ENCODE measurements around the gene SORT1.
A peak's percentile ranks its signal among the peaks of the same experiment; 100 is the strongest.
"Not testable (repeated sequence)": the region's sequence is repeated elsewhere in the genome, so short reads cannot be mapped to it uniquely, and the experiment has no call there.

The SORT1 gene

GRCh38 chr1:109335091-109335490 is 62.6 kb downstream of the SORT1 start:
- no peak for DNase-seq

DNA sequence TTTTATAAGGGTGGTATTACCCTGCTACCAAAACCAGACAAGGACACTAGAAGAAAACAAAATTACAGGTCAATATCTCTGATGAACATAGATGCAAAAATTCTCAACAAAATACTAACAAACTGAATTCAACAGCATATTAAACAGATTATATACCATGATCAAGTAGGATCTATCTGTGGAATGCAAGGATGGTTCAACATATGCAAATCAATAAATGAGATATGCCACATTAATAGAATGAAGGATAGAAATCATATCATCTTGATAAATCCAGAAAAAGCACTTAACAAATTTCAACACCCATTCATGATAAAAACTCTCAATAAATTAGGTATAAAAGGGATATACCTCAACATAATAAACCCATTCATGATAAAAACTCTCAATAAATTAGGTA is 66.6 kb downstream of the SORT1 start:
- no peak for DNase-seq

DNA sequence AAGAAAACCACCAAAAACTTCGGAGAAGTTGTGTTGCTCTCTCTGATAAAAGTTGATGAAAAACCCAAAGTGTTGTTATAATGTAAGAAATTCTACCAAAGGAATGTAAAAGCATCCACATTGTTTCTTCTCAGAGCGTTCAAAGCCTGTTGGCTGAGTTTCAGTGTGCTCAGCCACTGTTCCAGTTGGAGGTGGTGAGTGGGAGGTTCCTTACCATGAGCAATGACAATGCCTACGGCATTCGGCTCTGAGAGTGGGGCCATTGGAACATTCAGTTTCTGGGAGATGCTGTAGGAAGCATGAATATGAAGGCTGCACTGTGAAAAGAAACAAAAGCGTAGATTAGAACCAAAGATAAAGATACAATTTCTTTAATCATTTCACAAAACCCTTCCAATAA is 70.4 kb downstream of the SORT1 start:
- no peak for DNase-seq

DNA sequence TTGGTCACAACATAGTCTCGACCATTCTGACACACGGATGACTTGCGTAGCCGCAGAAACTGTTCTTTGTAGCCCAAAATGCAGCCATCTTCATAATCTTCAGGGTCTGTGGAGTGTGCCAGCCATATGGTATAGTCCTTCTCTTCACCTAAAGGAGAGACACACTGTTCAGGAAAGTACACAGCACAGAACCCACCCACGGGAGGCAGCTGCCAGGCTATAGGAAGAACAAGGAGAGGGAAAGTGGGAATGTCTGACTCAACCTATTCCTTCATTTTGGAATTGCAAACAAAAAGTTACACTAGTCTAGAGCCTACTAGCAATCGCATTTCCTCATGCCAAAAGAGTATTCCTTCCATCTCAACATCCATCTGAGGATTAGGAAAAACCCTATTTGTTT is 74.7 kb downstream of the SORT1 start:
- DNase-seq = no peak

DNA sequence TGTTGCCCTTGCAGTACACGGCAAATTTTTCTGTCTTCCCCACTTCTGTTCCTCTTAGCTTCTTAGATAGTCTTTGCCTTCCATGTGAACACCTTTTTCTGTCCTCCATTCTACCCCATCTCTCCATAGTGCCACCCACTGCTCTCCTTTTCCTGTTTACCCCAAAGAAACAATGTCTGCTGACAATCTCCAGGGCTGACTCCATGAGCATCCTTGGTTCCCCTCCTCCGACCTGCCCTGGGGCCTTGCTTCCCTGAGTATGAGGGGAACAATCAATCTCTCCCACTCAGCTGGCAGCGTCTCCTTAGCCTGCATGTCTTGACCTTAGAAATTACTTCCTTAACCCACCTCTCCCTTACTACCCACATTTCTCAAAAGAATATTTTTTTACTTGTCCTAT is 78.6 kb downstream of the SORT1 start:
- DNase-seq = no peak

DNA sequence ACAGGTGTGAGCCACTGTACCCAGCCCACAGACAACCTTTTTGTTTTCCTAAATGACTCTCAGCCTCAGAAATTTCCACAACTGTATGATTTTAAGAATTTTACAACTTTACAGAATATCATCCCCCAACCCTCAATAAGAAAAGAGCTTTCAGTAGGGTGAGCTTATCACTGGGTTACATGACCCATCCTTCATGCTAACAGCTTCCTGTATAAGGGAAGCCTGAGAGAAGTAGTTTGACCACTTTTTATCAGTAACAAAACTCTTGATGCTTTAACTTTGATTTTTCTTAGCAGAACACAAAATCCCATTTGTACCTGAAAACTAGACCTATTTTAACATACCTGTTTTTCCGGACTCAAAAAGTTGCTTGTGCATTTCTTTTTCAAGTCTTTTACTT is 81.2 kb downstream of the SORT1 start:
- no peak for DNase-seq

GRCh38 chr1:109315288-109315687 is 82.4 kb downstream of the SORT1 start:
- no peak for DNase-seq

- no peak for DNase-seq
These were observed 82.9 kb downstream of the SORT1 start for GRCh38 chr1:109314795-109315194.

GRCh38 chr1:109312978-109313775 is 84.5 kb downstream of the SORT1 start:
- DNase-seq = no peak

DNA sequence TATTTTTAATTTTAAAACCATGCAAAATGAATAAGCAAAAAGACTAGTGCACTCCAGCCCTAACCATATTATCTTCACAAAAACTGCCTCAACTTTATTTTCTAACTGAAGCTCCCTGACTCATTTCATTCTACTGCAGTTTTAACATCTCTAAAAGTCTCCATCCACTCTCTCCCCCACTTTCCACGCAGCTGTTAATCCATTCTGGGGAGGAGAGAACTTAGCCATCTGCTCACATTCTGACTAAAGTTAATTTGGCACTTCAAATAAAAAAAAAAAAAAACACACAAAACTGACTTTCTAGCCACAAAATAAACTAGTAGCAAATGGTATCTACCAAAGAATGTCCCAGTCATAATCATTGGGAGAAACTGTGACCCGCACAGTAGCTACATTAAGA is 85.5 kb downstream of the SORT1 start:
- no peak for DNase-seq

- no peak for DNase-seq
These were observed 88.4 kb downstream of the SORT1 start for GRCh38 chr1:109309347-109309746.

DNA sequence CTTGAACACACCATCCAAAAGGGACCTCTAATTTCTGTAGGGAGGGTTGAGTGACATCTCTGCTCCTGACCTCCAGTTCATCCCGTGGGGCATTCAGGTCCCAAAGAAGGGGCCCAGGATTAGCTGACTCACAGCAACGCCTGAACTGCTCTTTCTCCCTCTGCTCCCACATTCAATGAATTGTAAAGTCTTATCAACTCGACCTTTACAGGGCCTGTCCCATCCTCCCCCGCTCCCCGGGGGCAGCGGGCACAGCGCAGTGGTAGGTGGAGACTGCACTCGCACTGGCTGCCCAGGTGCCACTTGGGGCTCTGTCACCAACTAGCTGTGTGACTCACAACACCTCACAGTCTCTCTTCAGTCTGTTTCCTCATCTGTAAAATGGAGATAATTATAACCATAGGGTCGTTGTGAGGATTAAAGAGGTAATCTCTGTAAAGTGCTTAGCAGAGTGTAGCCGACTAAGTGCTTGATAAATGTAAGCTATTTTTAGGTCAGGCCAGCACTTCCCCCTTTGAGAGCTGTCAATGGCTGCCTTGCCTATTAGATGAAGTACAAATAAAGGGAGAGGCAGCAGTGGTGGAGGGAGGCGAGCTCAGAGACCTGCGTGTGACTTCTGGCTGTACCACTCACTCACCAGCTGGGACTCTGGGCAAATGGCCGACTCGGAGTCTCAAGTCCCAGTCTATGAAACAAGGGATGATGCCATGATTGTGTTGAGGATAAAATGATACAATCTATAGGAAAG is 90.3 kb downstream of the SORT1 start:
- no peak for DNase-seq

- no peak for DNase-seq
These were observed 90.9 kb downstream of the SORT1 start, which contains the start of gene MYBPHL for GRCh38 chr1:109306832-109307273. TSS of gene MYBPHL (minus strand) at chr1:109307011. CDS start at chr1:109306991, 20 bp downstream.

DNA sequence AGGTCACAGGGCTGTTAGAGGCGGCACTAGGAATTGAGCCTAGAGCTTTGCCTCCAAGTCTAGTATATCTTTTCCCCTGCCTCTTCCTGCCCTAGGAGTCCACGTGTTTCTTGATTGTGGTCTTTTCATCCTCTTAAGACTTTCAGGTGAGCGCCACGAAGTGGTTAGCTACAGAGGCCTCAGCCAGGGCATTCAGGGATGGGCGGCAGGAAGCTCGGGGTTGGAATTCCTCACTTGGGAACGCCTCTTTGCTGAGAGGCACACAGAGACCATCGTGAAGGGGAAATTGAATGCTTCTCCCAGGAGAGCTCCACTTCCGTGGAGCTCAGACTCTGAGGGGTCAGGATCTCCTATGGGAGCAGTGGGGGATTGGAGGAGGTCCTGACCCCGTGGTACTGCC is 91.7 kb downstream of the SORT1 start:
- not testable (repeated sequence) for DNase-seq

DNA sequence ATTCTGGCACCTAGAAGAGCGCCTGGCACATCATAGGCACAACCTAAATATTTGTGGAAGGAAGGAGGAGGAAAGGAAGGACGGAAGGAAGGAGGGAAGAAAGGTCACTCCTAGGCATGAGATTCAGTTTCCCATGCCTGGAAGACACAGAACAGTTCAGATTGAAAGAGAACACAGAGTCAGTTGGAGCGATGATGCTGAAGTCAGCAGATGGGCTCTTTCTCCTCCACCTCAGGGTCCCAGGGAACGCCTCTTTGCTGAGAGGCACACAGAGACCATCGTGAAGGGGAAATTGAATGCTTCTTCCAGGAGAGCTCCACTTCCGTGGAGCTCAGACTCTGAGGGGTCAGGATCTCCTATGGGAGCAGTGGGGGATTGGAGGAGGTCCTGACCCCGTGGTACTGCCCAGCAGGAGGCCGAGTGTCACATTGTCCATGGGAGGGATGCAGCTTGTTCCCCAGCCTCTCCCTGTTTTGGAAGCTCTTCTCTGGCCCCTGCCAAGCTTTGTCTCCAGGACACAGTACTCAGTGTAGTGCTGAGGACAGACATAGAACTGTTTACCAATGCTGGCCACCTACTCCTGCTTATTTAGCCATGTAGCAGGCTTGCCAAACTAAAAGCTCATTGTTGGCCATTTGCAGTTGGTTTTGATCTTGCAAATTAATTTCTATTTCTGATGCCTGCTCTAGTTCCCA is 93.3 kb downstream of the SORT1 start:
- DNase-seq = no peak

DNA sequence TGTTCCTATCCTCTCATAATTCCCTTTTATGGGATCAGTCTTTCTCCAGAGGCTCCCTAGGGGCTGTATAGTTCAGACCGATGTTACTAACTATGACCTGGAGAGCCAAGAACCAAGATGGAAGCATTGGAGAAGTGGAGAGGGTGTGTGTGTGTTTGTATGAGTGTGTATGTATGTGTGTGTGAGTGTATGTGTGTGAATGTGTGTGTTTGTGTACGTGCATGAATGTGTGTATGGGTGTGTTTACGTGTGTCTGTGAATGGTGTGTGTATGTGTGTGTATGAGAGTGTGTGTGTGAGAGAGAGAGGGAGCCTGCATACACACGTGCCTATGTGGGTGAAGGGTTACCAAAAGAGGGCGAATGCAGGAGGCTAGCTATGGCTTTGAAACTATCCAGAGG is 95.8 kb downstream of the SORT1 start:
- DNase-seq = no peak

DNA sequence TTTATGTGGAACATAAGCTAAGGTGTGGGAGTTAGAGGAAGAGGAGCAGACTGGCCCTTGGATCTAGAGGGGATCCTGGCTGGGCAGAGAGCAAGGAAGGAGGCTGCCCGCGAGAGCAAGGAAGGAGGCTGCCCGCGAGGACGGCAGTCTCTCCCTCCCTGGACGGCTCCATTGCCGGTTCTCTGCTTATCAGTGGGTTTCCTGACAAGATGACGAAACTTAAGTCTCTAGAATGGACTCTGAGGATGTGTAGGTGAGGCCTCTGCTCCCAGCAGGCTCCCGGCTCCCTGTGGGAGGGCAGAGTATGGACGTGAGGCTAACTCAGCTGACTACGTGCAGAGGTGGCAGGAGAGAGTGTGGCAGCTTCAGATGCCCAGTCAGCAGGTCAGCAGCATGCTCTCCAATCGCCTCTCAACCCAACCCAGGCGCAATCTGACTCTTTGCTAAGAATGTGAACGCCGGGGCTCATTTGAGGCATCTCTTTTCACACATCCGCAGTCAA is 97.0 kb downstream of the SORT1 start:
- no peak for DNase-seq

- DNase-seq = no peak
These were observed 98.0 kb downstream of the SORT1 start for GRCh38 chr1:109299558-109300343.

DNA sequence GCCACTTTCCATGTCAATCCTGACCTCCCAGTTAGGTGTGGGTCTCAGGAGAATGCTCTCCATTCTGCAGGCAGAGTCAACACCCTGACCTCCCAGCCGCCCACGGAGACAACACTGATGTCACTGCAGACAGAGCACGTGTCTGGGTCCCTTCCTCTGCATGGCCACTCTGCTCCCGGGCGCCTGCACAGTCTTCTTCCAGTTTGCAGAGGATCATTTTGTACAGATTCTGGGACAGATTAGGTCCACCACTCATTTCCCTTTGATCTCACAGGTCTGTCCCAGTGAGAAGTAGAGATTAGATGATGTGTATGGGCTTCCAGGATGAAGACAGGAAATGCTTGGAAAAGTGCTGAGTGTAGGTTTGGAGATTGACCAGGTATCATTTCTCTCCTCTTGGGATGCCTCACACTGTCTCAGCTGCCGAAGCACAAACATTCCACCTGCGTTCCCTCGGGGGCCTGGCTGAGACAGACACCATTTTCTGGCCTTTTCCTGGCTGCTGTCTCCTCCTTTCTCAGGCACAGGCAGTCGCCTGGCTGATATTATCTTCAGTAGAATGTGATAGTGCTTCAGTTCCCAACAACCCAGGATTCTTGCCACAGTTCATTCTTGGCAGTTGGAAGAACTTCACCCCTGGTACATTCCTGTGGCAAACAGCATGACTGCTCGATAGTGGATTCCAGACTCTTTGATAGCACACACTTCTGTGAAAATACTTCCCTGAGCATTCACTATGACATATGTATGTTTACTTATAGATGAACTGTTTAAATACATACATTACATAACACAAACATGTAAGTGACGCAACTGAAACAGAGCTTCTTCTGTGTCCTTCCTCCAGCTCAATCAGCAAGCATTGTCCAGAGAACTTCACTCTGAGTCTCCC is 98.8 kb downstream of the SORT1 start:
- peak; percentile 23 for DNase-seq

DNA sequence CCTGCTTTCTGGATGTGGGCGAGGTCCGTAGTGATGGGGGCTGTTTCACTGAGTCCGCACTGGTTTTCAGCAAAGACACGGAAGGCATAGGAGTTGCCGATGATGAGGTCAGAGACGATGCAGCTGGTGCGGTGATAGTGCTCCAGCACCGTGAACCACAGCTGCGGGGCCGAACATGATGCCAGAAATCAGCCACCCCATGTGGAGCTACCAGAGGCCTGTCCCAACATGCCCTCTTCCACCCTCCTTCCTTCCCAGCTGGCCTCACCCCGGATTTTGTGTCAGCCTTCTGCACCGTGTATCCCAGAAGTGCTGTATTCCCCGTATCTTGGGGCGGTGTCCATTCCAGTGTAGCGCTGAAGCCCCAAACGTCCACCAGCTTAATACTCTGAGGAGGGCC is 100.9 kb downstream of the SORT1 start:
- DNase-seq = no peak

DNA sequence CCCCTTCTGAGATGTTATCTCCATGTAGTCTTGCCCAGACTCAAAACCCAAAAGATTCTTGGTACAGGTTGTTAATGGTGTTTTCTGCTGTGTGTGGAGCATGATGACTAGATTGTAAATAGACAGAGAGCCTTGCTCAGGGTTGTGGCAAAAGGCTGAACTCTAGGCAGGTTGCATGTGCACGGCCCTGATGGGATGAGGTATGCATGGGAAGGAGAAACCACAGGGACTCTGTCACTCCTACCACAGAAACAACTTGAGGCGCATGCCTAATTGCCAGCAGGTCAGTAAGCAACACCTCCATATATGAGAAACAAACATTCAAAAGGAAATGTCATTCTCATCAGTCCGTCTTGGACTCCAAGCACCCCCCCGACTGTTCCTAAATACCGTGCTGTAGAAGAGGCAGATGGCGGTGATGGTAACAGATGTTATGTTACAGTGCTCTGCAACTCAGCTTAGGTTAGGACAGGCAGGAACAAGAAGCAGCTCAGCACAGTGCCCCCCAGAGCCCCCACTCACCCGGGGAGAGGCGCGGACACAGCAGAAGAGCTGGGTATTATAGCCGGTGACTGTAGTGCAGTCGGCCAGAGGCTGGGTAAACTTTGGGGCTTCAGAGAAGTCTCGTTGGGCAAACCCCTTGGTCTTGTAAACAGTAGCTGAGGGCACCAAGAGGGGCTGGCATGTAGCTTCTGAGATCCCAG is 101.9 kb downstream of the SORT1 start:
- no peak for DNase-seq

Measured in stimulated activated CD4-positive, alpha-beta T cell treated with anti-CD3 and anti-CD28 coated beads, Interleukin-15, amount 100 ng/mL, for 24 hours (primary cell).